Left renal pelvis (tissue), 4 donors: ENCODE data around the gene KCNQ2. TPM values are rescaled to one million over a fixed set of nuclear protein-coding genes. Genes with fewer than 3 reads are reported as not detected.

ENCODE experiments used
- DNase-seq, 4 donors: peaks; one replicate each; pipeline ENCODE4 v3.0.0-alpha.2; 2013; ENCODE audit warnings: low read depth in 4 of 4, low spot score in 3 of 4
- polyA plus RNA-seq, 4 donors: library from polyadenylated mRNA; unstranded; fragments of 120-200 nt; gene quantifications; one replicate each; pipeline ENCODE4 v1.2.1, GENCODE V29; 2013; ENCODE audit not compliant: insufficient read length in 4 of 4

Gene KCNQ2
- polyA plus RNA-seq, 4 donors, result 1.9 to 9.0 (median 6.4) TPM

DNA sequence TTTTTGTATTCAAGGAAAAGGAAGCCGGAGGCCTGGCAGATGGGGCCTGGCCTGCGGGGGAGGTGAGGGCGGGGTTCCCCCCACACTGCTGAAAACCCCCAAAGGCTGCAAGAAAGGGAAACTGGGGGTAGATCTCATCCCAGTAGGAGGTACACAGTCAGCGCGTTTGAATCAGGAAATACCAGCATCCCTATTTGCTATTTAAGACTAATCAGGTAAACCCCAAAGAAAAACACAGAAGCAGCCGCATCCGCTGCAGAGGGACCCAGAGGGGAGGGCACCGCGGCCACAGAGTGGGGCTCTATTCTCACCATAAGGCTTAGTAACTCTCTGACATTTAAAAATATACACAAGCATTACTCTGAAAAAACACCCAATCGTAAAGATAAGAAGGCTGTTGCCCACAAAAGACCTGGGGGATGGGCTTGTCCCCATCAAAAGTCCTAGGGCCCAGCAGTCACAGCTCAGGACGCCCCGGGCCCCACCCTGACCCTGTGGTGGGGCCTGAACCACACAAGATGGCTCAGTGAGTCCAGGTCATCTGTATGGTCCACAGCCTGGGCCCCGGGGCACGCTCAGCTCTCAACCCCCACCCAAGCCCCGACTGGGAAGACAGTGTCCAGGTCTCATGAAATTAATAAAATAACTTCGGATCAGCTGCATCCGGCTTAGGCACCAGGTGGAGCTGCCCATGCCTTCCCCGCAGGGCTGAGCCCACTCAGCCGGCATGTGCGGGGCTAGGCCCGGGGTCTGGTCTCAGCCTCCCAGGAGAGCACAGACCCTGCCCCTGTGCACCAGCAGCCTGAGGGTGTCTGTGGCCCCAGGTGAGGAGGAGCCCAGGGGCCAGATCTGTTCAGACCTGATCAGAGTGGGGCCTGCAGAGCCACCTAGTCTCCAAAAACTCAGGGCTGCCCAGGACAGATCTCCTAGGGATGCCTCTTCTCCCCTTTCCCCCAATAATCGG, 31.0 kb downstream of the KCNQ2 start:
- no peak for DNase-seq

DNA sequence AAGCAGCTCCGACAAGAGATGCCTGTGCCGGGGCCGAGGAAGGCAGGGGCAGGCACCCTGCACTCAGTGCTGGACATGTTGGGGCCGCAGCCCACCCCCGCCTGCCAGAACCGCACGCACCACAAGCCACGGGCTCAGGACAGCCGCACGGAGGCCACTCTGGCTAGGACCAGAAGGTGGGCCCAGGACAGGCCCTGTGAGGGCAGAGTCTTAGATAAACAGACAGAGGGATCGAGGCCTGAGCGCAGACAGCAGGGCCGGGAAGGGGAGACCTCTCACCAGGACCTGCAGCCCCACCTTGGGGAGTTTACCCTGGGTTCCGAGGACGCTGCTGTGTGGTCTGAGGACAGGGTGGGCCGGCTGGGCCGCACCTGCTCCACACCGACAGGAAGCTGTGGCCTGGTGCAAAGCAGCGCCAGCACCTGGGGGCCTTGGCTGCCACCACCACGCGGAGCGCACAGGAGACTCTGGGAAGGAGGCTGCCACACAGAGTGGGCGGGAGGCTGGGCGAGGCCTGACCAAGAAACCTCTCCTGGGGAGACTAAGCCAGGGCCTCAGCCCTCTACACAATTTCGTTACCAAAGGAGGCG, 32.0 kb downstream of the KCNQ2 start:
- no peak for DNase-seq

GRCh38 chr20:63439866-63440265, 32.6 kb downstream of the KCNQ2 start:
- no peak for DNase-seq

GRCh38 chr20:63438121-63438520, 34.3 kb downstream of the KCNQ2 start:
- DNase-seq, result no peak

GRCh38 chr20:63435552-63435951, 36.9 kb downstream of the KCNQ2 start:
- no peak for DNase-seq

DNA sequence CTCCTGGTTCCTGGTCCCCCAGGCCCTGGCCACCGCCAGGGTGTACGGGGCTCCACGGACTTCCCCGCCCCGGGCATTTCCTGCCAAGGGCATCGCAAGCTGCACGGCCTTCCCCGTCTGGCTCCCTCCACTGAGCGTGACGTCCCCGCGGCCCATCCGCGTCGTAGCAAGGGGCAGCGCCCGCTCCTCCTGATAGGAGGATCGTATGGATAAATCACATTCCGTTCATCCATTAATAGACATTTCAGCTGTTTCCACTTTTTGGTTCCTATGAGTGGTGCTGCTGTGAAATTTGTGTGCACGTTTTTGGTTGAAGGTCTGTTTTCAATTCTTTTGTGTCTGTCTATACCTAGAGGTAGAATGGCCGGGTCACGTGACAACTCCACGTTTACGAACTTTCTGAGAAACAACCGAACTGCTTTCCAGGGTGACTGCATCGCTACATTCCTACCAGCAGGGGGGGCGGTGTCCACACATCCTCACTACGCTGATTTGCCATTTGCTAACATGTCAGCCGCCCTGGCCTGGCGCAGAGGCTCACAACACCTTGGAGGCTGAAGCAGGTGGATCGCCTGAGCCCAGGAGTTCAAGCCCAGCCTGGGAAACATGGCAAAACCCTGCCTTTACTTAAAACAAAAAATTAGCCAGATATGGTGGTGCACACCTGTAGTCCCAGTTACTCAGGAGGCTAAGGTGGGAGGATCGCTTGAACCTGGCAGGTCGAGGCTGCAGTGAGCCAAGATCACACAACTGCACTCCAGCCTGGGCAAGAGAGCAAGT, 37.7 kb downstream of the KCNQ2 start:
- peak in 2 of 4 donors; percentile 46 to 63 for DNase-seq

DNA sequence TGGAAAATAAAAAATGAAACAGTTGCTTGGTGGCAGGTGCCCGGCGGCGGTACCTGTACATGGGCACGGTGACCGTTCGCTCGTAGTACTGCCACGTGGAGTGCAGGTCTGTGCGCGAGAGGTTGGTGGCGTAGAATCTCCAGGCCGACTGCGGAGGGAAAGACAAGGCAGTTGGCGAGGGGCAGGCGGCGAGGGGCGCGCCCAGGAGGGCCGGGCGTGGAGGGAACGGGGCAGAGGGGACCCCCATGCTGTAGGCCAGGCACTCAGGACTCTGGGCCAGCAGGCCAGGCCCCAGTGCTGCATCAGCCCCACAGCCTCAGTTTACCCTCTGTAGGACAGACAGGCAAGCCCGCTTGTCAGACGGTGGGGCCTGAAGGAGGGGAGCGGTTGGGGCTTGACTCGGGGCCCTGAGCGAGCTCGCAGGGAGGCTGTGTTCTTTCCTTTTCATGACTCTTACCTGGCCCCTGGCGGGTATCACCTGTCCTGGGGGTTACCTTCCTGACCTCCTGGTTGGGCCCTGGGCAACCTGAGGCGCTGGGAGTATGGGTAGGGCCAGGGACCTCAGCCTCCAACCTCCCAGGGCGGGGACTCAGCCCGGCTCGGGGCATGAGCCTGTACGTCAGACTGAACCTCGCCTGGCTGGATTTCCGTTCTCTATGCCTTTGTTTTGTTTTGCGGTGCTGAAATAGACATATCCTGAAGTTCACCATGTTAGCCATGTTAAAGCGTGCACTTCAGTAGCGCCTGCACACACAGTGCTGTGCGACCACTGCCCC, 38.5 kb downstream of the KCNQ2 start:
- DNase-seq, result no peak

DNA sequence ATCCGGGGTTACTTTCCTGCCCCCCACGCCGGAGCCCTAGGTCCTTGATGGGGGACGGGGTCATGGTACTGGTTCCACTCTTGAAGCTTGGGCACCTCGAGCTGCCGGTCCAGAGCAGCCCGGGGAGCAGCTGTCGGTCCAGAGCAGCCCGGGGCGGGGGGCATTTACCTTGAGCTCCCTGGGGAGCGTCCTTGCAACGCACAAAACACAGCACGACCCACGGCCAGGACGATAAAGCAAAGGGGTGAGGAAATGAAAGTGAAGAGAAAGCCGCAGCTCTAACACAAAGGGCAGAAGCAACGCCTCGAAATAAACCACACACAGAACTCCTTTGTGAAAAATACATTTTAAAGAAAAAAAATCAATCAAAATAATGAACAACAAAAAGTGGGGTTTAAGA, 39.1 kb downstream of the KCNQ2 start:
- DNase-seq, result no peak

DNA sequence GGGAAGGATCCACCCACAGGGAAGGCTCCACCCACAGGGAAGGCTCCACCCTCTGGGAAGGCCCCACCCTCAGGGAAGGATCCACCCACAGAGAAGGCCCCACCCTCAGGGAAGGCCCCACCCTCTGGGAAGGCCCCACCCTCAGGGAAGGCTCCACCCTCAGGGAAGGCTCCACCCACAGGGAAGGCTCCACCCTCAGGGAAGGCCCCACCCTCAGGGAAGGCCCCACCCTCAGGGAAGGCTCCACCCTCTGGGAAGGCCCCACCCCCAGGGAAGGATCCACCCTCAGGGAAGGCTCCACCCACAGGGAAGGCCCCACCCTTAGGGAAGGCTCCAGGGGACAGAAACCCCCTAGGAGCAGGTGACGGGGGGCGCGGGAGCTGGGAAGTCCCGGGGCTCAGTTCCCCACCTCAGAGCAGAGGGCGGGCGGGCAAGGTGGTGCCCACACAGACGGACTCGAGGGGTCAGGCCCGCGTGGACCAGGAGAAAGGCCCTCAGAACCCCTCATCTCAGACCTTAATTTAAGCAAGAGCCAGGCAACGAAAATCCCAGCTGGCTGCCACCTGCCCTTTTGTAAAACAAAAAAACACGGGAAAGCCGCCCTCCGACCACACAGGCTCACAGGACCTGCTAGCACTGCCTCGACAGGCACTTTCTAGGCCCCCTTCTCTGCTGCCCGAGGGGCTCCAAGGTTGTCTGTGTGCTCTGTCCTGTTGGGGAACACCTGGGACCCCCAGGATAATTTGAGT, 39.7 kb downstream of the KCNQ2 start:
- no peak for DNase-seq

DNA sequence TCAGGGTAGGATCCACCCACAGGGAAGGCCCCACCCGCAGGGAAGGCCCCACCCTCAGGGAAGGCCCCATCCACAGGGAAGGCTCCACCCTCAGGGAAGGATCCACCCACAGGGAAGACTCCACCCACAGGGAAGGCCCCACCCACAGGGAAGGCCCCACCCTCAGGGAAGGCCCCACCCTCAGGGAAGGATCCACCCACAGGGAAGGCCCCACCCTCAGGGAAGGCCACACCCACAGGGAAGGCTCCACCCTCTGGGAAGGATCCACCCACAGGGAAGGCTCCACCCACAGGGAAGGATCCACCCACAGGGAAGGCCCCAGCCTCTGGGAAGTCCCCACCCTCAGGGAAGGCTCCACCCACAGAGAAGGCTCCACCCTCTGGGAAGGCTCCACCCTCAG, 40.5 kb downstream of the KCNQ2 start:
- no peak for DNase-seq

DNA sequence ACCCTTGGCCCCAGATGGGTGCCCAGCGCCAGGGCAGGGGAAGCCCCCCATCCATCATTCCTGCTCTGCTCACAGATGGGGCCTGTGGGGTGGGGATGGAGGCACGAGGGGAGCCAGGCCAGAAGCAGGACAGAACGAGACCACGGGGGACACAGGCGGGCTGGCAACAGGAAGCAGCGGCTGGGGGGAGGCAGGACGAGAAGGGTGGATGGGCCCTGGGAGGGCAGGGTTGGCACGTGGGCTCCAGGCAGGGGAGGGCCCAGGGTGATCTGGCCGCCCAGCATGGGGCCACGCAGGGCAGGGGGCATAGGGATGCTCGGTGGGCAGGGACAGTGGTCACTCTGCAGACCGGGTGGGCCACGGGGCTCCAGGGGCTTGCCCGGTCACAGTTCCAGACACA, 41.6 kb downstream of the KCNQ2 start:
- no peak for DNase-seq

- no peak for DNase-seq
Observed at GRCh38 chr20:63429992-63430391, 42.5 kb downstream of the KCNQ2 start.

DNA sequence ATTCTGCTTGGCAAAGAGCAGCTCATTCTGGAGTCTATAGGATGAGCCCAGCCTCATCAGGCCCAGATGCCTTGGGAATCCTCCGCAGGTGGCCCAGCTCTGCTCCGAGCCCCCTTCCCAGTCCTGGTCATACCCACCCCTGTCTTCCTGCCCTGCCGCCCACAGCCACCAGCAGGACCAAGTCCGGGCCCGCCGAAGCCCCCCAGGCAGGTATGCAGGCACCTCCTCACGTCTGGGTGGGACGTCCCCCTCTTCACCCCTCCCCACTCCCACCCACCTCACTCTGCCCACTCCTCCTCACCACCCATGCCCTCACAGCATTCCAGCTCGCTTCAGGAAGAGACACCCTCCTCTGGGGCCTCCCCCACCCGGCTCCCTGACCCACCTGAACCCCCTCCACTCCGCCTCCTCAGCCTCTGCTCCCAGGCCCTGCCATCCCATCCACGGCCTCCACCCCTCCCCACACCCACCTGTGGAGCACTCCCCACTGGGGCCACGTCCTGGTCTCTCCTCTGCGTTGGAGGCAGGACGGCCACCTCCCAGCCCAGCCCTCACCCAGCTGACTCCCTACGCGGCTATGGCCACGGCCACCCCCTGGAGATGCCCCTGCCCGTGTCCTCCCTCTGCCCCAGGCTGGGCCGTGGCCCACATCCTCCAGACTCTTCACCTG, 43.4 kb downstream of the KCNQ2 start:
- DNase-seq, result no peak

DNA sequence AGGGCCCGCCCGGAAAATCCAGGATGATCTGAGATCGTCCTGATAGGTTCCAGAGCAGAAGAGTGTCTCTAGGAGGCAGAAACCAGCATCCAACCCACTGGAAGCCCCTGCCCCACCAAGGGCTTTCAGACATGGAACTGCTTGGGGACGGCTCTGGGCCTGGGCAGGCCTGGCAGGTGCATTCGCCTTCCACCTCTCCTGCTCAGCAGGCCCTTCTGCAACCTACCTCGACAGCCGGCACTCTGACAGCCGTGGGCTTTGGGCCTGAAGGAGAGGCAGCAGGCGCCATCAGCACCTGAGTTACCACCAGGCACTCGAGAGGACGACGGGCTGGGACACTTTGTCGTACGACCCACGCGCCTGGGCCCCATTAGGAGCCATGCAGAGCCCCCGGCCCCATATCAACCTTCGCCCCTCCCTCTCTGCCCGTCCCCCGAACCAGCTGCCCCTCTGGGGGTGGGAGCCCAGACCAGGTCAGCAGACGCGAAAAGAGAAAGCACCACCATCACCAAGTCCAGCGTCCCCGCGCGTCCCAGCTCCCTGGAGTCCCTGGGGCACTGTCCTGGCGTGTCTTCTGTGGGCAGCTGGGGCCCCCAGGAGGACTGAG, 44.6 kb downstream of the KCNQ2 start:
- no peak for DNase-seq

DNA sequence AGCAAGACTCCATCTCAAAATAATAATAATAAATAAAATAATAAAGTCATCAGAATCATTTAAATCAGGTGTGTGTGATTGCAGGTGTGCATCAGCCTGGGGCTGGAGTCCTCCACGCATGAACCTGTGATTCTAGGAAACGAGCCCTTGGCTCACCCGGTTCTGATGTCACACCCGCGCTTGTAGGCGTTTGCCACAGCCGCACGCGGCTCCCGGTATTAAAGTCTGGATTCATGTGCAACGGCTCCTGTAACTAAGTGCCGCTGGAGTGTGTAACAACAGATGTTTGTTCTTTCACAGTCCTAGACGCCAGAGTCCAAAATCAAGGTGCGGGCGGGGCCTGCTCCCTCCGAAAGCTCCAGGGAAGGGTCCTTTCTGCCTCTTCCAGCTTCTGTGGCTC, 45.2 kb downstream of the KCNQ2 start:
- no peak for DNase-seq

DNA sequence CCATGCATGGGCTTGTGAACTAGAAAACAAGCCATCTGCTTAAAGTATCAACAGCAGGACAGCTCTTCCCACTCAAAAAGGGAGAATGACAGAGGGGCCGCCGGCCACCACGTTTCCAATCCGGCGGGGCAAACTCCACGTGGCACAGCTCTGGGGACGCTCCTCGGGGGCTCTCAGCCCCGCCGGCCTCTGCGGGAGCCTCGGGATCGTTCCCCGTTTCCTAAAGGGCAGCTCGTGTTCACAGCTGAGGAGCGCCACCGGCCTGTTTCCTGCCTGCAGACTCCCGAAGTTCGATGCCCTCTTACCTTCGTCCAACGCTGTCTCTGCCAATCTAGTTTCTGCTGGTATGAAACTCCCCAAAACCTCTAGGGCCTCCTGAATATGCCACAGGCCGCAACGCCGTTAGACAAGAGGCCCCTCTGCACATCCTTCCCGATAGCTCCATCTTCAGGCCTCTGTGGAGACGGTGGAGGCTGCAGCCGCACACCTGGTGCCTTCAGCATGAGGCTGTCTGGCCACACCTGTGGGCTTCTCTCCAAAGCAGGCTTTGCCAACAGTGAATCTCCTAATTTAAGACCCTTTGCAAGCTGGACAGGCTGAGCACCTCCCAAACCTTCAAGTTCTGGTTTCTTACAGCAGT, 46.5 kb downstream of the KCNQ2 start:
- no peak for DNase-seq

DNA sequence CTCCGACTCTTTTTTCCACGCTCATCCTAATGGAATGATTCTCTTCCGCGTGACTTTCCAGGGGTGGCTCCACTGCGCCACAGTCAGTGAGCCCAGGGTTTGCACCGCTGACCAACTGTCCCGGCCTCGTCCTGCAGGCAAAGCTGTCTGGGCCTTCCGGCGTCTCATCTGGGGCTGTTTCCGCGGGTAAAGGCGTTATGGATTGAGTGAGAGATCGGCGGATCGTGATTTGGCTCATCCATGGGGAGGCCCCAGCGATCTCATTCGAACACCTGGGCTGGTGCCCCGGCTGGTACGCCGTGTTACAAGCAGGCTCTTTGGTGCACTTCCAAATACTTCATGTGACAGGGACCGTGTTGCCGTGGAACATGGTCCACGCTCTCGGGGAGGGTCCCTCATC, 47.8 kb downstream of the KCNQ2 start:
- DNase-seq, result no peak

- DNase-seq, result no peak
Observed at GRCh38 chr20:63423751-63424150, 48.7 kb downstream of the KCNQ2 start.
